ENCODE results near the gene ZMIZ2.
"Not testable (repeated sequence)": the region's sequence is repeated elsewhere in the genome, so short reads cannot be mapped to it uniquely, and the experiment has no call there.

ZMIZ2 gene

GRCh38 chr7:44802418-44803025 is 53.9 kb downstream of the ZMIZ2 start:
- DNase-seq (ENCODE audit: low read depth, low spot score), result no peak

- DNase-seq (ENCODE audit: low read depth, low spot score), result not testable (repeated sequence)
Measured at GRCh38 chr7:44803828-44804519, 55.3 kb downstream of the ZMIZ2 start.

GRCh38 chr7:44805950-44806349 is 57.3 kb downstream of the ZMIZ2 start:
- no peak for DNase-seq (ENCODE audit: low read depth, low spot score)

GRCh38 chr7:44808914-44809393 is 60.3 kb downstream of the ZMIZ2 start:
- no peak for DNase-seq (ENCODE audit: low read depth, low spot score)

GRCh38 chr7:44811093-44811492 is 62.4 kb downstream of the ZMIZ2 start:
- no peak for DNase-seq (ENCODE audit: low read depth, low spot score)

- DNase-seq (ENCODE audit: low read depth, low spot score), result no peak
Measured at GRCh38 chr7:44811571-44811970, 62.9 kb downstream of the ZMIZ2 start.

- no peak for DNase-seq (ENCODE audit: low read depth, low spot score)
Measured at GRCh38 chr7:44814919-44815318, 66.3 kb downstream of the ZMIZ2 start.

- no peak for DNase-seq (ENCODE audit: low read depth, low spot score)
Measured at GRCh38 chr7:44819292-44819691, 70.6 kb downstream of the ZMIZ2 start.

Measured in brain pericyte (primary cell).